ENCODE data around the gene NSDHL.

NSDHL gene

DNA sequence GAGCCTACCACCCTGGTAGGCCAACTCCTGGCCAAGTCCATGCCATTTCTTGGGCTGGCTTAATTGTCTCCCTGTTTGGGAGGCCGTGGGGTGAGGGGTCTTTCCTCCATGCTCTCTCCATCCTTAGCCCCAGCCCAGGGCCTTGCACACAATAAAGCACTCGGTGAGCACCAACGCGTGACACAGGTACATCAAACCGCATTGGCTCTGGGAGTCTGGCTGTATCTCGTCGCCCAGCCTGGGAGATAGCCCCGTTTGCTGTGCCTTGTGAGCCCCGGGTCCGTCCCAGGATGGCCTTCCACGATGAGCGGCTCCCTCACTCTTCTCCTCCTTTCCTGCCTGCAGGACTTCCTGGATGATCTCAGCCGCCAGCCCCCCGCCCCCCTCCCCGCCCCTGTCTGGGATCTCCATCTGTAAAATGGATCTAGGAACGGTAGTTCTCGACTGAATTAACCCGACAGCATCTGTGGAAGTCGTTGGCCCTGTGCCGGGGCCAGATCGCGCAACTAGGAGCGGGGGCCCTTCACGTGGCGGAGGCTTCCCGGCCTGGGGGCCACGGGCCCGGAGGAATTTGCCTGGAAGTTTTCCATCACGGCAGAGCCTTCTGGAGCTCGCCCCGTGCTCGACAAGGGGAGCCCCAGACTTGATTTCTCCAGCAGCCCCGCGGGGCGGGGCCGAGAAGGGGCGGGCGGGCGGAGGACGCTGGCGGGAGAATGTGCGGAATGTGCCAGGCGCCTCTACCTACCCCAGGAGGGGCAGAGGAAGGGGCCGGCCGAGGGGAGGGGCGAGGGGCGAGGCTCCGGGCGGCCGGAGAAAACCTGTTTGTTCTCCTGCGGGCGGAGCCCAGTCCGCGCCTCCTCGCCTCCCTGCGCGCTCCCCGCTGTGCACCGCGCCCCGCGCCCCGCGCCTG is 66.6 kb downstream of the NSDHL start, which contains the start of gene ZNF185:
Gene ZNF185 (plus strand): TSS at position 846 of the 910 bp plus-strand sequence. CDS start 16,423 bp downstream, outside the sequence.
- TF ChIP-seq, protein P1, sequence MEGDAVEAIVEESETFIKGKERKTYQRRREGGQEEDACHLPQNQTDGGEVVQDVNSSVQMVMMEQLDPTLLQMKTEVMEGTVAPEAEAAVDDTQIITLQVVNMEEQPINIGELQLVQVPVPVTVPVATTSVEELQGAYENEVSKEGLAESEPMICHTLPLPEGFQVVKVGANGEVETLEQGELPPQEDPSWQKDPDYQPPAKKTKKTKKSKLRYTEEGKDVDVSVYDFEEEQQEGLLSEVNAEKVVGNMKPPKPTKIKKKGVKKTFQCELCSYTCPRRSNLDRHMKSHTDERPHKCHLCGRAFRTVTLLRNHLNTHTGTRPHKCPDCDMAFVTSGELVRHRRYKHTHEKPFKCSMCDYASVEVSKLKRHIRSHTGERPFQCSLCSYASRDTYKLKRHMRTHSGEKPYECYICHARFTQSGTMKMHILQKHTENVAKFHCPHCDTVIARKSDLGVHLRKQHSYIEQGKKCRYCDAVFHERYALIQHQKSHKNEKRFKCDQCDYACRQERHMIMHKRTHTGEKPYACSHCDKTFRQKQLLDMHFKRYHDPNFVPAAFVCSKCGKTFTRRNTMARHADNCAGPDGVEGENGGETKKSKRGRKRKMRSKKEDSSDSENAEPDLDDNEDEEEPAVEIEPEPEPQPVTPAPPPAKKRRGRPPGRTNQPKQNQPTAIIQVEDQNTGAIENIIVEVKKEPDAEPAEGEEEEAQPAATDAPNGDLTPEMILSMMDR (IDR thresholded peaks at IDR 0.05; ENCODE audit: low read depth, low read length, missing control alignments), result no peak
- no peak for DNase-seq (ENCODE audit: low read depth)
- H3K4me3 ChIP-seq (ENCODE audit: low read depth, low read length), result no peak within 1 kb of the TSS

GRCh38 chrX:152898442-152898841 is 67.6 kb downstream of the NSDHL start:
- no peak overlapping the region for H3K4me3 ChIP-seq (ENCODE audit: low read depth, low read length)
- DNase-seq (ENCODE audit: low read depth), result no peak
- TF ChIP-seq, protein P1 (IDR thresholded peaks at IDR 0.05; ENCODE audit: low read depth, low read length, missing control alignments), result no peak

DNA sequence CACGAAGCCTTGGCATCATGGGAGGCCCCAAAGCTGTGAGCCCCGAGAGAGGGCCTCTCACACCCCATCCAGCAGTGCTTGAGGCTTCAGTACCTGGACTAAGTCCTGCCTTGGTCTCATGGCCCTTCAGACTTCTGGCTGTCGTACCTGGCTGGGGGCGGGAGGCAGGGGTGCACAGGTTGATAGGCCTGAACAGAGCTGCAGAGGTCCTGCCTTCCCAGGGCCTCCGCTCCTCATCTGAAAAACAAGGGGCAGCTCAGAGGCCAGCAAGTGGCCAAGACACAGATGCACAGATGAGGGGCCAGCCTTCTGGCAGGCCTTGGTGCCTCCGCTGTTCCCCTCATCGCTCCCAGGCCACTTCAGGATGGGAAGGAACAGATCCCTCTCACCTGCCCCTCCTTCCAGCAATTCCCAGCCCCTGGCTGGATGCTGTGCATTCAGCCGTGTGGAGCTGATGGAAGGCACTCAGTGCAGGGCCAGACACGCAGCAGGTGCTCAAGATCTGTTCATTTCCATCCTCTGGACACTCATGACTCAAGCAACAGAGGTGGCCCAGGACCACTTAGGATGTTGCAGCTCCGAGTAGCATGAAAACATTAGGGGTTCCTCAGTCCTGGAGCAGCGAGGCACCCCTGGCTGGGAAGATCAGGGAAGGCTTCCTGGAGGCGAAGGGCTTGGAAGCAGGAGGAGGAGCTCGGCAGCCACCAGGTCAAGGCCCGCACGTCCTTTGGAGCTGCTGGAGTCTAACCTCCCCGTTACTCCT is 68.4 kb downstream of the NSDHL start:
- no peak overlapping the region for H3K4me3 ChIP-seq (ENCODE audit: low read depth, low read length)
- TF ChIP-seq, protein P1 (IDR thresholded peaks at IDR 0.05; ENCODE audit: low read depth, low read length, missing control alignments), result no peak
- no peak for DNase-seq (ENCODE audit: low read depth)

DNA sequence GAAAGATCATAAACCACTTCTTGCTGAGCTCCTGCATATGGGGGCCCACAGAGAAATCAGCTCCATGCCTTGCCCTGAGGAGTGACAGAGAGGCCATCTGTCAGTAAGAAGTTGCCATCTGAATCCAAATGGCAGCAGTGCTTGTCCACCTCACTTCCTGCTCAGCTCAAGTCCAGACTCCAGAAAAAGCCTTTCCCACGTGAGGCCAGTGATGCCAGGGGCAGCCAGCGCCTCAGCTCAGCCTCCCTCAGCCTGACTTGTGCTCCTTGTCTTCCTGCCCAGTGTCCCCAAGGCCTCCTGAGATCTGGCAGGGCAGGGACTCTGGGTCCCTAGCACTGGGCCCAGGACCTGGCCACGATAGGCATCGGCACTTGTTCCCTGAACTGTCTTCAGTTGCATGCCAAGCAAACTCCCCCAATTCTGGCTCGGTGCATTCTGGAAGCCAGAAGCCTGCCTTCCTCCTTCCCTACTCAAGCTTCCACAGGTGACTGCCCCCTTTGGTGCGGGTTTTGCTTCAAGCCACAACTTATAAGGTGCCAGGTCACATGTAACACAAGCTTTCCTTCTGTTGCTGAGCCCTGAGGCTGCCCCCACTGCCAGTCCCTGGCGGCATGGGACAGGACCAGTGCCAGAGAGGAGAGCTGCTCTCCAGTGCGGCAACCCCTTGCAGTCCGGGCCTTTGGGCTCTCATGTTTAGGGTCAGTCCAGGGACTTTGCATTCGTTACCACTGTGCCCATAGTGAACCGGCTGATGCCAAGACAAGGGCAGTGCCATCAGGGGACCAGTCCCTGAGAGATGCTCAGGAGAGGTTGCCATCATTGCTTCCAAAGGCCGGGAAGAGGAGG is 69.2 kb downstream of the NSDHL start:
- TF ChIP-seq, protein P1 (IDR thresholded peaks at IDR 0.05; ENCODE audit: low read depth, low read length, missing control alignments), result no peak
- DNase-seq (ENCODE audit: low read depth), result no peak
- no peak overlapping the region for H3K4me3 ChIP-seq (ENCODE audit: low read depth, low read length)

DNA sequence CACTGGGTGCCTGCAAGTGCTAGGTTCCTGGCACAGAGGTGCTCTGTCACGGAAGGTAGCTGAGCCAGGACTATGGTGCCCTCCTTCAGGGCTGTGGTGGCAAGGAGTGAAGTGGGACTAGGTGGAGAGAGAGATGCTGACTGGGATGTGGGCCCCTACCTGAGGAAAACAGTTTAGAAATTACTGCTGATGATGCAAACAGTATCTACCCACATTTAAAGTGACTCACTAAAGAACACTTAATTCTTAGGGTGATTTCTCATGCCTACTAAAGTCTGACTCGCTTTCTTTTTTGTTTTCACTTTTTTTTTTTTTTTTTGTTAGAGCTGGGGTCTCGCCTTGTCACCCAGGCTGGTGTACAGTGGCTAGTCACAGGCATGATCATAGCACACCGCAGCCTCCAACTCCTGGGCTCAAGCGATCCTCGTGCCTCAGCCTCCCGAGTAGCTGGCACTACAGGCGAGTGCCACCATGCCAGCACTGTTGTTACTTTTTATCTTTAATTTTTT is 70.1 kb downstream of the NSDHL start:
- TF ChIP-seq, protein P1 (IDR thresholded peaks at IDR 0.05; ENCODE audit: low read depth, low read length, missing control alignments), result no peak
- no peak for DNase-seq (ENCODE audit: low read depth)
- H3K4me3 ChIP-seq (ENCODE audit: low read depth, low read length), result no peak overlapping the region

GRCh38 chrX:152901816-152902501 is 71.1 kb downstream of the NSDHL start:
- DNase-seq (ENCODE audit: low read depth), result no peak
- TF ChIP-seq, protein P1 (IDR thresholded peaks at IDR 0.05; ENCODE audit: low read depth, low read length, missing control alignments), result no peak
- H3K4me3 ChIP-seq (ENCODE audit: low read depth, low read length), result no peak overlapping the region
